Hematopoietic multipotent progenitor cell treated with erythropoietin and hydrocortisone succinate and interleukin-3 and kit ligand, for 4 days (in vitro differentiated cells): ENCODE measurements around the gene SREBF1.
"Not testable (repeated sequence)": the region's sequence is repeated elsewhere in the genome, so short reads cannot be mapped to it uniquely, and the experiment has no call there.

ENCODE experiments used
- DNase-seq: peaks from one replicate; pipeline ENCODE4 v3.0.0-alpha.2; 2015

The SREBF1 gene

GRCh38 chr17:17809531-17810083 lies 27.2 kb downstream of the SREBF1 start:
- no peak for DNase-seq

- DNase-seq, result peak; percentile 59
These were observed 27.9 kb downstream of the SREBF1 start for GRCh38 chr17:17808706-17809432.

- DNase-seq, result not testable (repeated sequence)
These were observed 28.6 kb downstream of the SREBF1 start for GRCh38 chr17:17808200-17808599.

- no peak for DNase-seq
These were observed 29.3 kb downstream of the SREBF1 start for GRCh38 chr17:17807440-17807839.

- DNase-seq, result no peak
These were observed 30.0 kb downstream of the SREBF1 start for GRCh38 chr17:17806611-17807274.

- no peak for DNase-seq
These were observed 30.8 kb downstream of the SREBF1 start for GRCh38 chr17:17806035-17806434.

GRCh38 chr17:17805575-17805974 lies 31.2 kb downstream of the SREBF1 start:
- no peak for DNase-seq

- no peak for DNase-seq
These were observed 32.8 kb downstream of the SREBF1 start for GRCh38 chr17:17804007-17804406.

GRCh38 chr17:17801800-17802481 lies 34.8 kb downstream of the SREBF1 start:
- DNase-seq, result no peak

GRCh38 chr17:17800504-17801021 lies 36.2 kb downstream of the SREBF1 start:
- no peak for DNase-seq

- DNase-seq, result no peak
These were observed 38.1 kb downstream of the SREBF1 start for GRCh38 chr17:17798573-17799255.

GRCh38 chr17:17798010-17798556 lies 38.7 kb downstream of the SREBF1 start:
- no peak for DNase-seq

GRCh38 chr17:17797119-17797809 lies 39.5 kb downstream of the SREBF1 start:
- DNase-seq, result no peak

- no peak for DNase-seq
These were observed 40.1 kb downstream of the SREBF1 start for GRCh38 chr17:17796787-17797061.

- no peak for DNase-seq
These were observed 40.6 kb downstream of the SREBF1 start for GRCh38 chr17:17795946-17796786.

- no peak for DNase-seq
These were observed 41.5 kb downstream of the SREBF1 start for GRCh38 chr17:17795296-17795695.

GRCh38 chr17:17794382-17794781 lies 42.4 kb downstream of the SREBF1 start:
- no peak for DNase-seq

- DNase-seq, result no peak
These were observed 43.2 kb downstream of the SREBF1 start for GRCh38 chr17:17793378-17794214.

- DNase-seq, result peak; percentile 88
These were observed 44.0 kb downstream of the SREBF1 start for GRCh38 chr17:17792551-17793377.
